Measurements from ENCODE around the gene SCN8A.

The SCN8A gene

GRCh38 chr12:51818086-51818485, 227.1 kb downstream of the SCN8A start:
- TF ChIP-seq CTCF (IDR thresholded peaks at IDR 0.05; ENCODE audit: low read depth, low read length) = no peak
- DNase-seq = no peak
- H3K27me3 ChIP-seq (ENCODE audit: insufficient read depth, low read depth, severe bottlenecking) = no peaks in the 10 kb centered on the region
- no peaks in the 10 kb centered on the region for H3K36me3 ChIP-seq
- H3K9me3 ChIP-seq (ENCODE audit: severe bottlenecking) = no peaks in the 10 kb centered on the region
- no peak overlapping the region for H3K27ac ChIP-seq
- H3K4me3 ChIP-seq (ENCODE audit: low read depth, low read length) = no peak overlapping the region

DNA sequence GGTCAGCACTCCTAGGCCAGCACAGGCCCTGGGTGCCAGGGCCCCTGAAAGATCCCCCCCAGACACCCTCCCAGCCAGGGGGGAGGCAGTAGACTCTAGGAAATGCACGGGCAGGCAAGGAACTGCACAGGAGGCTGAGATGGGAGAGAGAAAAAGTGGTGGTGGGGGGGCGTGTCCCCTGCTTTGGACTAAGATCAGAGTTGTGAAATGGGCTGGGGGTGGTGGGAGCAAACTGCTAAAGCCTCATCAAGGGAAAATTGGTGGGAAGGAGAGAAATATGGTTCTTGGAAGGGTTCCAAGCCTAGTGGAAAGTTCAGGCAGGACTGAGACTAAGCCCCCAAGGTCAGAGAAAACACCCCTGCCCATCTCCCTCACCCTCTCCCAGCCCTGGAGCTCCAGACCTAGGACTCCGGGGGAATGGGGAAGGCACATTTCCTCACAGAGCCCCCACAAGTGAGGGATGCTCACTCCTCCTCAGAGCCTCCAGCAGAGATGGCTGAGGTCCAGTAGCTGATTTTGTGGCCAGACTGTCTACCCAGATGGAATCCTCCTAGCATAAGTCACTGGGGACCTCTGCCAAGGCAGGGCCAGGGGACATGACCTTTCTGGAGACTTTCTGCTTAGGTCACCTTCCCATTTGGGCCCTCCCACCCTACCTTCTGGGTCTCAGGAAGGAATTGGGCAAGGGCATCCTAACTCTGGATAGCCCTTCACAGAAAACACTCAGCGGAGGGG, 227.7 kb downstream of the SCN8A start:
- no peak for TF ChIP-seq CTCF (IDR thresholded peaks at IDR 0.05; ENCODE audit: low read depth, low read length)
- no peak for DNase-seq
- Histone ChIP-seq H3K27ac (no peak overlapping the region), H3K36me3 (no peaks in the 10 kb centered on the region), H3K4me3 (ENCODE audit: low read depth, low read length) (no peak overlapping the region), H3K27me3 (ENCODE audit: insufficient read depth, low read depth, severe bottlenecking) (no peaks in the 10 kb centered on the region), H3K9me3 (ENCODE audit: severe bottlenecking) (no peaks in the 10 kb centered on the region)

DNA sequence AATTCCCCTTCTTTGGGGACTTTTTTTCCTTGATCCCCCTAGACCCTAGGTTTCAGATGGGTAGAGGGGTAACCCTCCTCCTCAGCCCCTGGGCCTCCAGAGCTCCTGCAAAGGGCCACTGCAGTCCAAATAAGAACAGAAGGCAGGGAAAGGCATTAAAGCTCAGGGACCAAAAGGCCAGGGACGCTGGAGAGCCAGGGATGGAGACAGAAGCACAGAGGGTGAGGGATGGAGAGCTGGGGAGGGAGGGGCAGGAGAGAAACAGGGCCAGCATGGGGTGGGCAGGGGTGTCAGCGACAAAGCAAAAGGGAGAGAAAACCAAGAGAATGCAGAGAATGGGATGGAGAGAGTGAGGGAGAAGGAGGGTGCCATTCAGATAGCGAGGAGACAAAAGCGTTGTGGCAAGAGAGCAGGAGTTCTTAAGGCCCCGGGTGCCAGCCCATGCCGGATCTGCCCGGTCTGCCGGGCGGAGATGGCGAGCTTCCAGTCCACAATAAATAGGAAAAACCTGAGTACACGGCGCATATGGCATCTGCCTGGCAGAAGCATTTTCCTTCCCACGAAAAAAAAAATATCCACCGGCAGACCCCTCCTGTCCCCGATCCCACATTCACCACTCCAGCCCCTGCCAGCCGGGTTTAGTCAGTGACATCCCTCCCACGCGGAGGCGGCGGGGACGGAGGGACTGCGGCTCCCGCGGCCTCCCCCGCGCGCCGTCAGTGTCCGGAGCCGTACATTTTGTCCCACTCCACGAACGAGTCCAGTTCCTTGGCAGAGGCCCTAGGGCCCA, 228.9 kb downstream of the SCN8A start:
- Histone ChIP-seq H3K4me3 (ENCODE audit: low read depth, low read length) (no peak overlapping the region), H3K27me3 (ENCODE audit: insufficient read depth, low read depth, severe bottlenecking) (no peaks in the 10 kb centered on the region), H3K27ac (no peak overlapping the region), H3K36me3 (no peaks in the 10 kb centered on the region), H3K9me3 (ENCODE audit: severe bottlenecking) (no peaks in the 10 kb centered on the region)
- DNase-seq = no peak
- TF ChIP-seq CTCF (IDR thresholded peaks at IDR 0.05; ENCODE audit: low read depth, low read length) = no peak

GRCh38 chr12:51820526-51821439, 229.8 kb downstream of the SCN8A start:
- Histone ChIP-seq H3K27ac (no peak overlapping the region), H3K4me3 (ENCODE audit: low read depth, low read length) (no peak overlapping the region), H3K9me3 (ENCODE audit: severe bottlenecking) (no peaks in the 10 kb centered on the region), H3K27me3 (ENCODE audit: insufficient read depth, low read depth, severe bottlenecking) (no peaks in the 10 kb centered on the region), H3K36me3 (no peaks in the 10 kb centered on the region)
- TF ChIP-seq CTCF (IDR thresholded peaks at IDR 0.05; ENCODE audit: low read depth, low read length) = no peak
- no peak for DNase-seq

DNA sequence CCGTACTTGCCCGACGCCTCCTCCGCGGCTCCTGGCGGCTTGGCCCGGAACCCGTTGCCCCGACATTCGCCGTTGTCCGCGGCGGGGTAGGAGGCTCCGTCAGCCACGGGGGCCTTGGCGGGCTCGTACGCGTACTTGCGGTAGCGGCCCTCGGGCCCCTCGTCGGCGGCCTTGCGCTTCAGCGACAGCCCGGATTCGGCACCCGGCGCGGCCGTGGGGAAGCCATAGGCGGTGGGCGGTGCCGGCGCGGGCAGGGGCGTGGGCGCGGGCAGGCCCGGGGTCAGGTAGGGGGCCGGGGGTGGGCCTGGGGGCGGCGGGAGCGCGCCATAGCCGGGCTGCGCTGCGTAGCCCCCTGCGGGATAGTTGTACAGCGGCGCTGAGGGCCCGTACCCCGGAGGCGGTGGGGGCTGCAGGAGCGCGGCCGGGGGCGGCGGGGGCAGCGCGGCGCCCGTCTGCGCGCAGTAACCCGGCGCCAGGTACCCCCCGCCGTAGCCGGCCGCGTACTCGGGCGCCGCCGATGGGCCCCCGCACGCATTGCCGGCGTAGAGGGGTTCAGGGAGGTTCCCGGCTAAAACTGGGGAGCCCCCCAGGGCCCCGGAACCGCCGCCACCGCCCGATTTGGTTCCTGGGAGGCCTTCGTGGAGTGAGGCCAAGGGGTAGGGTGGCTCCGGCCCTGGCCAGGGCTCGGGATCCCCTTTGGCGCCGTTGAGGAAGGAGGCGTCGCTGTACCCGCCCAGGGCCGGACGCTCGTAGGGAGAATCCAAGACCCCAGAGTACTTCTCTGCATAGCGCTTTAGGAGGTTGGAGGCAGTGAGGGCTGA, 230.6 kb downstream of the SCN8A start:
- H3K27ac ChIP-seq = no peak overlapping the region

More for the DNA sequence above, 230.6 kb downstream of the SCN8A start:
- no peak for DNase-seq
- no peak overlapping the region for H3K4me3 ChIP-seq (ENCODE audit: low read depth, low read length)
- H3K36me3 ChIP-seq = no peaks in the 10 kb centered on the region
- no peak for TF ChIP-seq CTCF (IDR thresholded peaks at IDR 0.05; ENCODE audit: low read depth, low read length)
- no peaks in the 10 kb centered on the region for H3K9me3 ChIP-seq (ENCODE audit: severe bottlenecking)
- H3K27me3 ChIP-seq (ENCODE audit: insufficient read depth, low read depth, severe bottlenecking) = no peaks in the 10 kb centered on the region
